Endothelial cell of umbilical vein (primary cell): ENCODE measurements around the gene BMP8B. TPM values are rescaled to one million over a fixed set of nuclear protein-coding genes. Genes with fewer than 3 reads are reported as not detected.

Source experiments
- BruUV-seq: library from RNA; stranded (reverse); fragments of 400-500 nt; replicated peaks from 2 replicates; lab custom pipeline; 2021; lab: Mats Ljungman, UMichigan
- CTCF ChIA-PET: fragments of 300-600, 350-600 bp; sonication (Branson Sonifier 250); formaldehyde crosslinking; loops from one replicate; lab custom pipeline; 2021; ENCODE audit warnings: antibody characterized with exemption, inconsistent platforms; lab: Charles Lee
- POLR2A ChIA-PET: fragments of 300-600, 350-600 bp; sonication (Branson Sonifier 250); formaldehyde crosslinking; loops from one replicate; lab custom pipeline; 2021; ENCODE audit warnings: antibody characterized with exemption, inconsistent platforms; lab: Charles Lee
- DNase-seq: peaks from one replicate; pipeline ENCODE4 v3.0.0-alpha.2; 2011; ENCODE audit warnings: low read depth, low spot score
- FAIRE-seq: peaks from 2 replicates; lab custom pipeline; 2011; peaks lifted over from hg19 to GRCh38; lab: Jason Lieb, UNC
- H2AFZ ChIP-seq: 2 replicates; pipeline ENCODE4 v1.6.0; 2012; ENCODE audit warnings: low read depth, low read length, control low read depth, inconsistent platforms
- H3K27ac ChIP-seq: 2 replicates; pipeline ENCODE4 v1.5.1; 2011; ENCODE audit warnings: low read depth, mild to moderate bottlenecking, control low read depth, low read length, moderate library complexity; ENCODE audit not compliant: insufficient read depth
- H3K27me3 ChIP-seq, 2 experiments: 2 replicates each; pipeline versions ENCODE4 v1.6.0 to v1.6.1; 2011; ENCODE audit warnings: low read length in 2 of 2, mixed read lengths in 1 of 2; ENCODE audit not compliant: control insufficient read depth in 2 of 2, insufficient read depth in 2 of 2
- H3K36me3 ChIP-seq, 2 experiments: 2 replicates in 1 of 2; 3 replicates in 1 of 2; pipeline ENCODE4 v1.5.1; 2011; ENCODE audit warnings: low read length in 2 of 2, mild to moderate bottlenecking in 1 of 2, moderate library complexity in 1 of 2; ENCODE audit not compliant: control insufficient read depth in 2 of 2, insufficient read depth in 2 of 2; ENCODE audit errors: extremely low read depth in 1 of 2
- H3K4me1 ChIP-seq: 3 replicates; pipeline ENCODE4 v1.5.1; 2011; ENCODE audit warnings: mild to moderate bottlenecking, low read length; ENCODE audit not compliant: control insufficient read depth, insufficient read depth; ENCODE audit errors: extremely low read depth
- H3K4me2 ChIP-seq: 2 replicates; pipeline ENCODE4 v1.6.1; 2011; ENCODE audit warnings: low read length, control low read depth, mixed read lengths; ENCODE audit not compliant: insufficient read depth
- H3K4me3 ChIP-seq, 3 experiments: fragments of 200-600 bp in 1 of 3; sonication (generic), shearing (Covaris generic) in 1 of 3; replicated peaks in 1 of 3; 2 replicates each; pipeline ENCODE4 v1.5.1; 2011 to 2016; ENCODE audit warnings: control low read depth in 3 of 3, low read length in 3 of 3, mild to moderate bottlenecking in 2 of 3, inconsistent platforms in 1 of 3, low read depth in 1 of 3, moderate library complexity in 1 of 3; ENCODE audit not compliant: insufficient read depth in 1 of 3
- H3K79me2 ChIP-seq: 2 replicates; pipeline ENCODE4 v1.6.0; 2012; ENCODE audit warnings: low read length, inconsistent platforms; ENCODE audit not compliant: control insufficient read depth, insufficient read depth
- H3K9ac ChIP-seq: replicated peaks from 2 replicates; pipeline ENCODE3; 2011; ENCODE audit warnings: low read length, control low read depth; ENCODE audit not compliant: insufficient read depth; ENCODE audit errors: extremely low read depth
- H3K9me1 ChIP-seq: replicated peaks from 3 replicates; pipeline ENCODE4 v1.6.0; 2011; ENCODE audit warnings: mild to moderate bottlenecking, low read length; ENCODE audit not compliant: control insufficient read depth, insufficient read depth; ENCODE audit errors: extremely low read depth
- H3K9me3 ChIP-seq: replicated peaks from 2 replicates; pipeline ENCODE4 v1.5.1; 2012; ENCODE audit warnings: low read length, inconsistent platforms; ENCODE audit not compliant: control insufficient read depth, insufficient read depth
- H4K20me1 ChIP-seq: replicated peaks from 2 replicates; pipeline ENCODE3; 2011; ENCODE audit warnings: mild to moderate bottlenecking, low read length; ENCODE audit not compliant: control insufficient read depth, insufficient read depth; ENCODE audit errors: extremely low read depth
- EZH2 ChIP-seq: IDR thresholded peaks from 2 replicates; pipeline ENCODE4 v1.6.1; 2012; ENCODE audit warnings: borderline replicate concordance, low read depth, mild to moderate bottlenecking, moderate library complexity, low read length, inconsistent platforms; ENCODE audit not compliant: severe bottlenecking
- FOS ChIP-seq: IDR thresholded peaks from 2 replicates; pipeline ENCODE4 v1.6.1; 2011; ENCODE audit warnings: mild to moderate bottlenecking, low read length, moderate library complexity, borderline replicate concordance; ENCODE audit not compliant: insufficient read depth
- JUN ChIP-seq: IDR thresholded peaks from 2 replicates; pipeline ENCODE4 v1.6.1; 2011; ENCODE audit warnings: borderline replicate concordance, low read depth; ENCODE audit not compliant: insufficient read length, insufficient read depth
- POLR2A ChIP-seq: IDR thresholded peaks from 2 replicates; pipeline ENCODE4 v1.6.1; 2012; ENCODE audit warnings: low read depth, mild to moderate bottlenecking, control low read depth, low read length
- POLR2AphosphoS5 ChIP-seq: IDR thresholded peaks from 2 replicates; pipeline ENCODE4 v1.6.1; 2012; ENCODE audit warnings: low read depth, mild to moderate bottlenecking, control low read depth, low read length, moderate library complexity; ENCODE audit not compliant: insufficient read depth
- dilution Hi-C: fragments of 300-500 bp; cut with MboI; formaldehyde crosslinking; loops from one replicate; pipeline ENCODE4 v1.15.0; 2019; ENCODE audit warnings: low sequenced_read_pairs; ENCODE audit not compliant: extremely low pct_ligation_motif_present
- intact Hi-C: fragments of 100-400 bp; cut with micrococcal nuclease; formaldehyde crosslinking; loops from one replicate; pipeline ENCODE4 v1.10.0; 2022
- polyA plus RNA-seq, 4 experiments: library from polyadenylated mRNA; depleted of rRNA in 3 of 4; stranded (reverse) in 3 of 4; unstranded in 1 of 4; fragments of >200 nt; gene quantifications; 2 replicates each; pipeline versions ENCODE4 v1.2.1 to v1.2.3, GENCODE V29; 2011 to 2012; ENCODE audit warnings: missing spikeins in 1 of 4
- total RNA-seq: library from RNA; stranded (reverse); gene quantifications from 2 replicates; pipeline ENCODE4 v1.2.3, GENCODE V29; 2021
- TF ChIP-seq, protein P1 (sequence below): IDR thresholded peaks from 2 replicates; pipeline ENCODE4 v1.6.1; 2011; ENCODE audit not compliant: insufficient read depth, insufficient read length
- TF ChIP-seq, protein P2 (sequence below), 2 donors: IDR thresholded peaks; 1 replicate in 1 of 2; 2 replicates in 1 of 2; pipeline ENCODE4 v1.5.1; 2011; ENCODE audit warnings: low read length in 2 of 2, mild to moderate bottlenecking in 2 of 2, moderate library complexity in 2 of 2, control low read depth in 1 of 2, inconsistent platforms in 1 of 2, low read depth in 1 of 2; ENCODE audit not compliant: insufficient read depth in 1 of 2; ENCODE audit errors: extremely low read depth in 1 of 2

BMP8B gene
- total and polyA plus RNA-seq, 2 donors (not counting 3 experiments of a cell fraction or from before 2014, with no cell fraction given), result 0.07 TPM; not detected in 1

DNA sequence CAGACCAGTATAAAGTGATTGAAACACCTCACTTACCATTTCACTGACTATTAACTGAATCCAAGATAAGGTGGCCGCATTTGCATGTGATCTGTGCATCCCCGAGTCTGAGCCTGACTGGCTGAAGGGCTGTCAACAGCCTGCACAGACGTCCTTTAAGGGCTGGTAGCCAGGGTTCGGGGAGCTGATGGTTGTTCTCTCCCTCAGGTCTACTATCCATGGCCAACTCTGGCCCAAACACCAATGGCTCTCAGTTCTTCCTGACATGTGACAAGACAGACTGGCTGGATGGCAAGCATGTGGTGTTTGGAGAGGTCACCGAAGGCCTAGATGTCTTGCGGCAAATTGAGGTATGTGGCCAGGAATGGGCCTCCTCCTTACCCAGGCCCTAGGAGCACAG, 36.0 kb downstream of the BMP8B start:
- Histone ChIP-seq H3K9me1 (no peaks in the 10 kb centered on the region), H3K27me3 (no peaks in the 10 kb centered on the region), H3K4me2 (no peak overlapping the region), H3K9ac (no peak overlapping the region), H3K27ac (no peak overlapping the region), H3K4me1 (no peaks in the 10 kb centered on the region), H3K4me3 (no peak overlapping the region), H3K79me2 (no peaks in the 10 kb centered on the region), H4K20me1 (no peaks in the 10 kb centered on the region), H2AFZ (no peak overlapping the region), H3K36me3 (peaks cover 14 to 47% of the 10 kb centered on the region in 2 experiments), H3K9me3 (no peaks in the 10 kb centered on the region)
- intact Hi-C loops, result no loop called here
- dilution Hi-C loops, result no loop called here
- POLR2A ChIA-PET, result no interaction called here
- DNase-seq, result no peak
- no peak for TF ChIP-seq FOS
- no peak for TF ChIP-seq EZH2
- TF ChIP-seq, protein P1, sequence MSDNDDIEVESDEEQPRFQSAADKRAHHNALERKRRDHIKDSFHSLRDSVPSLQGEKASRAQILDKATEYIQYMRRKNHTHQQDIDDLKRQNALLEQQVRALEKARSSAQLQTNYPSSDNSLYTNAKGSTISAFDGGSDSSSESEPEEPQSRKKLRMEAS, result no peak
- no peak for TF ChIP-seq POLR2AphosphoS5
- TF ChIP-seq, protein P2, sequence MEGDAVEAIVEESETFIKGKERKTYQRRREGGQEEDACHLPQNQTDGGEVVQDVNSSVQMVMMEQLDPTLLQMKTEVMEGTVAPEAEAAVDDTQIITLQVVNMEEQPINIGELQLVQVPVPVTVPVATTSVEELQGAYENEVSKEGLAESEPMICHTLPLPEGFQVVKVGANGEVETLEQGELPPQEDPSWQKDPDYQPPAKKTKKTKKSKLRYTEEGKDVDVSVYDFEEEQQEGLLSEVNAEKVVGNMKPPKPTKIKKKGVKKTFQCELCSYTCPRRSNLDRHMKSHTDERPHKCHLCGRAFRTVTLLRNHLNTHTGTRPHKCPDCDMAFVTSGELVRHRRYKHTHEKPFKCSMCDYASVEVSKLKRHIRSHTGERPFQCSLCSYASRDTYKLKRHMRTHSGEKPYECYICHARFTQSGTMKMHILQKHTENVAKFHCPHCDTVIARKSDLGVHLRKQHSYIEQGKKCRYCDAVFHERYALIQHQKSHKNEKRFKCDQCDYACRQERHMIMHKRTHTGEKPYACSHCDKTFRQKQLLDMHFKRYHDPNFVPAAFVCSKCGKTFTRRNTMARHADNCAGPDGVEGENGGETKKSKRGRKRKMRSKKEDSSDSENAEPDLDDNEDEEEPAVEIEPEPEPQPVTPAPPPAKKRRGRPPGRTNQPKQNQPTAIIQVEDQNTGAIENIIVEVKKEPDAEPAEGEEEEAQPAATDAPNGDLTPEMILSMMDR (IDR thresholded peaks at IDR 0.05; ENCODE audit: extremely low read depth in 1 of 2, insufficient read depth in 1 of 2, low read depth in 1 of 2, low read length in 2 of 2), result no peak
- TF ChIP-seq JUN, result no peak
- TF ChIP-seq POLR2A, result no peak
- BruUV-seq, result no TSS peak
- CTCF ChIA-PET, result no interaction called here
- FAIRE-seq, result no peak
